RWPE1 (cell line): ENCODE data around the gene CAMK1.

Source experiments
- CTCF ChIA-PET: fragments of 350-600 bp; sonication (Branson Sonifier 250); formaldehyde crosslinking; extraction: SDS; loops from one replicate; lab custom pipeline; 2021; lab: Yijun Ruan, JAX
- POLR2A ChIA-PET: fragments of 400-600 bp; formaldehyde crosslinking; extraction: SDS; loops from one replicate; lab custom pipeline; 2020; ENCODE audit warnings: antibody characterized with exemption; ENCODE audit not compliant: low non-redundant PET; lab: Yijun Ruan, JAX
- DNase-seq: peaks from one replicate; pipeline ENCODE4 v3.0.0; 2012; ENCODE audit warnings: low spot score
- H3K27ac ChIP-seq: fragments of 450-650 bp; 2 replicates; pipeline ENCODE4 v1.5.1; 2017
- CTCF ChIP-seq: fragments of 450-650 bp; conservative IDR thresholded peaks from 2 replicates; pipeline ENCODE4 v1.5.1; 2017; ENCODE audit warnings: low read depth, mild to moderate bottlenecking

The CAMK1 gene

DNA sequence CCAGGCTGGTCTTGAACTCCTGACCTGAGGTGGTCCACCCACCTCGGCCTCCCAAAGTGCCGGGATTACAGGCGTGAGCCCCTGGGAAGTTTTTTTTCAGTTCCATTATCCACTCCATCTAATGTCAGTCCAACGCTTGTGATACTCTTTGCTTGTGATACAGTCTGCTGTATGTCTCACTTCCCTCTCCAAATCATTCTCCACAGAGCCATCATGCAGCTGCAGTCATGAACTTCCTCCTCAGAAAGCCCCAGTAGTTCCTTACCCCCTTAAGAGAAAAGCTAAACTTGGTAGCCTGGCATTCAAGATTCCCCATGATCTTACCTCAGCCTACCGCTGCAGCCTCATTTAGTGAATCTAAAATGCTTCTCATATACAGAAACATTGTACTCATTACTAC is 25.5 kb upstream of the CAMK1 start:
- no peak for DNase-seq
- no peak overlapping the region for H3K27ac ChIP-seq
- POLR2A ChIA-PET: interaction anchor here (0.5 kb wide), 1 partner anchor 35 kb away, joined by 4 read pairs; no protein-coding TSS in a partner anchor
- TF ChIP-seq CTCF: no peak
- CTCF ChIA-PET: no interaction called here

DNA sequence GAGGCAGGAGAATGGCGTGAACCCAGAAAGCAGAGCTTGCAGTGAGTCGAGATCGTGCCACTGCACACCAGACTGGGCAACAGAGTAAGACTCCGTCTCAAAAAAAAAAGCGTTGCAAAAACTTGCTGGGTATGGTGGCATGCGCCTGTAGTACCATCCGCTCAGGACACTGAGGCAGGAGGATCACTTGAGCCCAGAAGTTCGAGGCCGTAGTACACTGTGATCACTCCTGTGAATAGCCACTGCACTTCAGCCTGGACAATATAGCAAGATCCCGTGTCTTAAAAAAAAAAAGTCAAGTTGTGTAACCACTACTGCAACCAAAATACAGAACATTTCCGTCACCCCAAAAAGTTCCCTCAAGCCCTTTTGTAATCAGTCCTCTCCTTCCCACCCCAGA is 24.7 kb upstream of the CAMK1 start:
- CTCF ChIA-PET: no interaction called here
- no peak overlapping the region for H3K27ac ChIP-seq
- no peak for TF ChIP-seq CTCF
- DNase-seq: no peak
- POLR2A ChIA-PET: interaction anchor here (0.9 kb wide), 1 partner anchor 9 kb away, joined by 3 read pairs; no protein-coding TSS in a partner anchor

- ChIA-PET CTCF (interaction anchor here (0.6 to 0.7 kb wide), 3 partner anchors 21 to 290 kb away, joined by 4 to 5 read pairs (median 4); no protein-coding TSS in a partner anchor), POLR2A (interaction anchor here (0.6 to 0.9 kb wide), 2 partner anchors 10 to 172 kb away, joined by 3 read pairs; no protein-coding TSS in a partner anchor)
- H3K27ac ChIP-seq: peak overlapping the region; percentile 91
- TF ChIP-seq CTCF: no peak
- no peak for DNase-seq
Observed at GRCh38 chr3:9793161-9793781, 23.5 kb upstream of the CAMK1 start.

- peak; percentile 89 for DNase-seq
- H3K27ac ChIP-seq: peak within 1 kb of the TSS; percentile 91
- ChIA-PET POLR2A (interaction anchor here (0.6 kb wide), 1 partner anchor 173 kb away, joined by 3 read pairs; no protein-coding TSS in a partner anchor), CTCF (interaction anchor here (0.6 kb wide), 1 partner anchor 21 kb away, joined by 4 read pairs; no protein-coding TSS in a partner anchor)
- TF ChIP-seq CTCF: no peak
Observed at GRCh38 chr3:9792405-9793160, 22.8 kb upstream of the CAMK1 start, which contains the start of the genes ARPC4 and TADA3. ARPC4 (plus strand) TSS chr3:9793082; CDS start chr3:9793122, 40 bp downstream. TADA3 (minus strand) TSS chr3:9792473; CDS start chr3:9791466, 1,007 bp downstream.

GRCh38 chr3:9791790-9792404 is 22.1 kb upstream of the CAMK1 start:
- POLR2A ChIA-PET: no interaction called here
- TF ChIP-seq CTCF: no peak
- CTCF ChIA-PET: interaction anchor here (1.0 kb wide), 1 partner anchor 154 kb away, joined by 3 read pairs; no protein-coding TSS in a partner anchor
- no peak for DNase-seq
- peak overlapping the region; percentile 91 for H3K27ac ChIP-seq

DNA sequence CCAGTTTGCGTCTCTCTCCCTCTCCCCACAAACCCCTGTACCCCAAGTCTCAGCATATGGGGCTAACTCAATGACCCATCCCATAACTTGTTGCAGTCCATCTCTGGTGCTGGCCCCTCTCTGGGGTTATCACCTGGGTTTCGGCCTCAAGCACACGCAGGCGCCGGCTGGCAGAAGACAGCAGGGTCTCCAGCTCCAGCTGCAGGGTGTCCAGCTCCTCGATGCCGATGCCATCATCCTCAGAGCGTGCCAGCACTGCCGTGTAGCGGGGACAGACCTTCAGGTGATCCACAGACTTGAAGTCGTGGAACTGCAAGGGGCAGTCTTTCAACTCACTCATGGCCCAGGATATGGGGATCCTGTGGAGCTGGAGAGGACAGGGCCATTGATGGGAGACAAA is 21.4 kb upstream of the CAMK1 start:
- DNase-seq: no peak
- H3K27ac ChIP-seq: peak overlapping the region; percentile 45
- ChIA-PET CTCF (interaction anchor here (1.0 kb wide), 1 partner anchor 155 kb away, joined by 3 read pairs; no protein-coding TSS in a partner anchor), POLR2A (no interaction called here)
- TF ChIP-seq CTCF: no peak
